ENCODE data around the gene XDH.

Gene XDH

DNA sequence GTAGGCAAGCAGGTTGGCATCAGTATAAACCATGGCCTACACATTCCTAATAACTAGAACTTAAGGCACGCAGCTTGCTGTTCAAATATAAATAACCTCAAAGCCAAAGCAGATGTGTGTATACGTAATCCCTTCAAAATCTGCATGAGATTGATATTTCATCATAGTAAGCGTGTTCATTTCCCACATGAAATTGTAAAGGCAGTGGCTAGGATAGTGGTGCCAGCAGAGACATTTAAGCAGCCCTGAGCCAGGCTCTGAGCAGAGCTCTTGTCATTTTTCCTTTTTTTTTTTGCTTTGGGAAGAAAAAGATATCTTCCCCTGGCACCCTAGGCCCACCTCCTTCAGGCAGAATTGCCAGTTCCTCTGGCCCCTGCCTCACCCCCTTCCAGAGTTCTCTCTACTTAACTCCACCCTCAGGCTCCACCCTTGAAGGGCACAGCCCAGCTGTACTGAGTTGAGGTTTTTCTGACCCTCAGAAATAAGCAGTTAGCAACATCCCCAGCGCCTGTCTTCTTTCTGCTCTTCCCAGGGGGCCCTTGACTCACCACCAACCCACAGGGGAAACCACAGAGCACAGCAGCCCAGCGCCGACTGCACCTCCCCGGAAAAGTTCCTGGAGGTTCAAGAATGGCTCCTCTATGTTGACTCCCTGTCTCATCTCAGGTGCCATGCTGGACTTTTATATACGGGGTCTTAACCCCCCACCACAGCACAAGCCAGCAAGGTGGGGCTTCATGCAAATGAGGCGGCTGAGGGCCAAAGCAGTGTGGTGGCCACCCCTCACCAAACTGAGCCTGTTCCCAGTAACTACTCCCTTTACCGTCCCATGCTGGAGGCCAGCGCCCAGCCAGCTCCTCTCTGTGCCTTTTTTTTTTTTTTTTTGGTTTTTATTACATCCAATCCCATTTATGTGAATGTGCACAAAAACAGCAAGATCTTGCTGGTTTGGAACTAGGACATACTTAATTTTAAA lies 95.9 kb downstream of the XDH start:
- Histone ChIP-seq H3K79me2 (ENCODE audit: control insufficient read depth, low read length) (no peaks in the 10 kb centered on the region), H3K4me2 (ENCODE audit: low read length) (no peak overlapping the region), H3K4me3 (ENCODE audit: low read length) (no peak overlapping the region), H4K20me1 (ENCODE audit: control insufficient read depth, insufficient read depth, low read depth, low read length) (no peaks in the 10 kb centered on the region), H3K27me3 (ENCODE audit: control insufficient read depth, low read length) (peaks cover 2% of the 10 kb centered on the region), H3F3A (ENCODE audit: control insufficient read depth, insufficient read depth) (no peaks in the 10 kb centered on the region), H3K27ac (ENCODE audit: low read depth, low read length) (no peak overlapping the region), H3K9me2 (replicated peaks; ENCODE audit: control insufficient read depth, low read length) (no peaks in the 10 kb centered on the region), H3K4me1 (ENCODE audit: control insufficient read depth, low read length) (peaks cover 12% of the 10 kb centered on the region), H3K9me3 (ENCODE audit: control insufficient read depth, insufficient read depth, low read length) (no peaks in the 10 kb centered on the region), H3K36me3 (ENCODE audit: control insufficient read depth, low read length) (no peaks in the 10 kb centered on the region)
- TF ChIP-seq, protein P1, sequence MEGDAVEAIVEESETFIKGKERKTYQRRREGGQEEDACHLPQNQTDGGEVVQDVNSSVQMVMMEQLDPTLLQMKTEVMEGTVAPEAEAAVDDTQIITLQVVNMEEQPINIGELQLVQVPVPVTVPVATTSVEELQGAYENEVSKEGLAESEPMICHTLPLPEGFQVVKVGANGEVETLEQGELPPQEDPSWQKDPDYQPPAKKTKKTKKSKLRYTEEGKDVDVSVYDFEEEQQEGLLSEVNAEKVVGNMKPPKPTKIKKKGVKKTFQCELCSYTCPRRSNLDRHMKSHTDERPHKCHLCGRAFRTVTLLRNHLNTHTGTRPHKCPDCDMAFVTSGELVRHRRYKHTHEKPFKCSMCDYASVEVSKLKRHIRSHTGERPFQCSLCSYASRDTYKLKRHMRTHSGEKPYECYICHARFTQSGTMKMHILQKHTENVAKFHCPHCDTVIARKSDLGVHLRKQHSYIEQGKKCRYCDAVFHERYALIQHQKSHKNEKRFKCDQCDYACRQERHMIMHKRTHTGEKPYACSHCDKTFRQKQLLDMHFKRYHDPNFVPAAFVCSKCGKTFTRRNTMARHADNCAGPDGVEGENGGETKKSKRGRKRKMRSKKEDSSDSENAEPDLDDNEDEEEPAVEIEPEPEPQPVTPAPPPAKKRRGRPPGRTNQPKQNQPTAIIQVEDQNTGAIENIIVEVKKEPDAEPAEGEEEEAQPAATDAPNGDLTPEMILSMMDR (IDR thresholded peaks at IDR 0.05; ENCODE audit: low read depth, low read length, poor library complexity, severe bottlenecking) = no peak
- no peak for TF ChIP-seq EZH2phosphoT487 (IDR thresholded peaks at IDR 0.05; ENCODE audit: borderline replicate concordance, low read length)

DNA sequence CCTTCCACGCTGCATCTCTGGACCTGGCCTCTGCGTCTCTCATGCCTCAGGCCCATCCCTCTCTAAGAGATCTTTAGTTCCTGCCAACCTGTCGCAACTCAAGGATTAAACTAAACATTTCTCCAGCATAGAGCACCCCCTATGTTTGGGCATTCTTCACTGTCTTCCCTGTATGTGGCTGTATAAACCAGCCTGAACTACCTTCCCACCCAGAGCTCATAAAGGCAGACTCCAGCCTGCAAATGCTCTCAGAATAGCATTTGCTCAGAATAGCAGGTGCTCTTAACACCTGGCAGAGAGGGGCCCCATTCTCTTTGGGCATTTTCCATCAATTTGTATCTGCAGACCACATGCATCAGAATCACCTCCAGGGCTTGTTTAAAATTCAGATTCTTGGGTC lies 97.1 kb downstream of the XDH start:
- no peak overlapping the region for H3K4me2 ChIP-seq (ENCODE audit: low read length)
- no peaks in the 10 kb centered on the region for H3F3A ChIP-seq (ENCODE audit: control insufficient read depth, insufficient read depth)
- TF ChIP-seq, protein P1 (IDR thresholded peaks at IDR 0.05; ENCODE audit: low read depth, low read length, poor library complexity, severe bottlenecking) = no peak
- TF ChIP-seq EZH2phosphoT487 (IDR thresholded peaks at IDR 0.05; ENCODE audit: borderline replicate concordance, low read length) = no peak

DNA sequence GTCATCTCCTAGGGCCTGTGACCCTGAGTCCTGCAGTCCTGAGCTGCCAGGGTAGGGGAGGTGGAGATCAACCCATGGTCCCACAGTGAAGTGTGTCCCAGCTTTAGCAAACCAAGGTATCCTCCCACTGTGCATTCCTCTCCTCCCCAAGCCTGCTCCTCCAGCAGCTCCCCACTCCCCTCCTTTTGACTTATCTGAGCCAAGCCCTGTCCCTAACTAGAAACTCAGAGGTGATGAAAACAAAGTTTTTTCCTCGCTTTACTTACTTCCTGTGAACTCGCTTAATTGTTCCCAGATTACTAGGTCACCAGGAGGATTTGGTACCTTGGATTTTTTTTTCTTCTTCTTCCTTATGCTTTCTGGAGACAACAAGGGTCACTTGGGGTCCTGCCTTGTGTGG lies 99.8 kb downstream of the XDH start:
- TF ChIP-seq EZH2phosphoT487 (IDR thresholded peaks at IDR 0.05; ENCODE audit: borderline replicate concordance, low read length) = no peak
- TF ChIP-seq, protein P1 (IDR thresholded peaks at IDR 0.05; ENCODE audit: low read depth, low read length, poor library complexity, severe bottlenecking) = no peak
- H3K9me3 ChIP-seq (ENCODE audit: control insufficient read depth, insufficient read depth, low read length) = no peaks in the 10 kb centered on the region
- H3K4me1 ChIP-seq (ENCODE audit: control insufficient read depth, low read length) = peaks cover 12% of the 10 kb centered on the region

More for the DNA sequence above, 97.1 kb downstream of the XDH start:
- no peaks in the 10 kb centered on the region for H3K9me2 ChIP-seq (replicated peaks; ENCODE audit: control insufficient read depth, low read length)
- H3K79me2 ChIP-seq (ENCODE audit: control insufficient read depth, low read length) = no peaks in the 10 kb centered on the region
- H3K27ac ChIP-seq (ENCODE audit: low read depth, low read length) = no peak overlapping the region
- H3K36me3 ChIP-seq (ENCODE audit: control insufficient read depth, low read length) = no peaks in the 10 kb centered on the region
- H3K4me1 ChIP-seq (ENCODE audit: control insufficient read depth, low read length) = peaks cover 12% of the 10 kb centered on the region
- no peaks in the 10 kb centered on the region for H3K9me3 ChIP-seq (ENCODE audit: control insufficient read depth, insufficient read depth, low read length)
- H4K20me1 ChIP-seq (ENCODE audit: control insufficient read depth, insufficient read depth, low read depth, low read length) = no peaks in the 10 kb centered on the region
- H3K27me3 ChIP-seq (ENCODE audit: control insufficient read depth, low read length) = peaks cover 2% of the 10 kb centered on the region
- H3K4me3 ChIP-seq (ENCODE audit: low read length) = no peak overlapping the region

More for the DNA sequence above, 99.8 kb downstream of the XDH start:
- Histone ChIP-seq H3K36me3 (ENCODE audit: control insufficient read depth, low read length) (no peaks in the 10 kb centered on the region), H4K20me1 (ENCODE audit: control insufficient read depth, insufficient read depth, low read depth, low read length) (no peaks in the 10 kb centered on the region), H3K27me3 (ENCODE audit: control insufficient read depth, low read length) (peaks cover 2% of the 10 kb centered on the region; the same call in 1 of the 2 replicates), H3K79me2 (ENCODE audit: control insufficient read depth, low read length) (no peaks in the 10 kb centered on the region), H3K9me2 (replicated peaks; ENCODE audit: control insufficient read depth, low read length) (no peaks in the 10 kb centered on the region), H3K27ac (ENCODE audit: low read depth, low read length) (no peak overlapping the region), H3K4me2 (ENCODE audit: low read length) (no peak overlapping the region), H3F3A (ENCODE audit: control insufficient read depth, insufficient read depth) (no peaks in the 10 kb centered on the region), H3K4me3 (ENCODE audit: low read length) (no peak overlapping the region)

Measured in DOHH2 (cell line).